Measurements from ENCODE around the gene PLCE1. TPM values are rescaled to one million over a fixed set of nuclear protein-coding genes. Genes with fewer than 3 reads are reported as not detected.

Gene PLCE1
- total and polyA plus RNA-seq, 2 experiments from 2014 or later, result 0.10 to 0.58 TPM

GRCh38 chr10:94008526-94008925, 14.8 kb downstream of the PLCE1 start (continued):
- TF ChIP-seq, protein P1, sequence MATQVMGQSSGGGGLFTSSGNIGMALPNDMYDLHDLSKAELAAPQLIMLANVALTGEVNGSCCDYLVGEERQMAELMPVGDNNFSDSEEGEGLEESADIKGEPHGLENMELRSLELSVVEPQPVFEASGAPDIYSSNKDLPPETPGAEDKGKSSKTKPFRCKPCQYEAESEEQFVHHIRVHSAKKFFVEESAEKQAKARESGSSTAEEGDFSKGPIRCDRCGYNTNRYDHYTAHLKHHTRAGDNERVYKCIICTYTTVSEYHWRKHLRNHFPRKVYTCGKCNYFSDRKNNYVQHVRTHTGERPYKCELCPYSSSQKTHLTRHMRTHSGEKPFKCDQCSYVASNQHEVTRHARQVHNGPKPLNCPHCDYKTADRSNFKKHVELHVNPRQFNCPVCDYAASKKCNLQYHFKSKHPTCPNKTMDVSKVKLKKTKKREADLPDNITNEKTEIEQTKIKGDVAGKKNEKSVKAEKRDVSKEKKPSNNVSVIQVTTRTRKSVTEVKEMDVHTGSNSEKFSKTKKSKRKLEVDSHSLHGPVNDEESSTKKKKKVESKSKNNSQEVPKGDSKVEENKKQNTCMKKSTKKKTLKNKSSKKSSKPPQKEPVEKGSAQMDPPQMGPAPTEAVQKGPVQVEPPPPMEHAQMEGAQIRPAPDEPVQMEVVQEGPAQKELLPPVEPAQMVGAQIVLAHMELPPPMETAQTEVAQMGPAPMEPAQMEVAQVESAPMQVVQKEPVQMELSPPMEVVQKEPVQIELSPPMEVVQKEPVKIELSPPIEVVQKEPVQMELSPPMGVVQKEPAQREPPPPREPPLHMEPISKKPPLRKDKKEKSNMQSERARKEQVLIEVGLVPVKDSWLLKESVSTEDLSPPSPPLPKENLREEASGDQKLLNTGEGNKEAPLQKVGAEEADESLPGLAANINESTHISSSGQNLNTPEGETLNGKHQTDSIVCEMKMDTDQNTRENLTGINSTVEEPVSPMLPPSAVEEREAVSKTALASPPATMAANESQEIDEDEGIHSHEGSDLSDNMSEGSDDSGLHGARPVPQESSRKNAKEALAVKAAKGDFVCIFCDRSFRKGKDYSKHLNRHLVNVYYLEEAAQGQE (IDR thresholded peaks at IDR 0.05; ENCODE audit: unreplicated experiment), result no peak
- TF ChIP-seq ZNF114 (CRISPR knock-in tag; IDR thresholded peaks at IDR 0.05), result no peak
- TF ChIP-seq, protein P2, sequence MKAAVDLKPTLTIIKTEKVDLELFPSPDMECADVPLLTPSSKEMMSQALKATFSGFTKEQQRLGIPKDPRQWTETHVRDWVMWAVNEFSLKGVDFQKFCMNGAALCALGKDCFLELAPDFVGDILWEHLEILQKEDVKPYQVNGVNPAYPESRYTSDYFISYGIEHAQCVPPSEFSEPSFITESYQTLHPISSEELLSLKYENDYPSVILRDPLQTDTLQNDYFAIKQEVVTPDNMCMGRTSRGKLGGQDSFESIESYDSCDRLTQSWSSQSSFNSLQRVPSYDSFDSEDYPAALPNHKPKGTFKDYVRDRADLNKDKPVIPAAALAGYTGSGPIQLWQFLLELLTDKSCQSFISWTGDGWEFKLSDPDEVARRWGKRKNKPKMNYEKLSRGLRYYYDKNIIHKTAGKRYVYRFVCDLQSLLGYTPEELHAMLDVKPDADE (IDR thresholded peaks at IDR 0.05), result no peak

DNA sequence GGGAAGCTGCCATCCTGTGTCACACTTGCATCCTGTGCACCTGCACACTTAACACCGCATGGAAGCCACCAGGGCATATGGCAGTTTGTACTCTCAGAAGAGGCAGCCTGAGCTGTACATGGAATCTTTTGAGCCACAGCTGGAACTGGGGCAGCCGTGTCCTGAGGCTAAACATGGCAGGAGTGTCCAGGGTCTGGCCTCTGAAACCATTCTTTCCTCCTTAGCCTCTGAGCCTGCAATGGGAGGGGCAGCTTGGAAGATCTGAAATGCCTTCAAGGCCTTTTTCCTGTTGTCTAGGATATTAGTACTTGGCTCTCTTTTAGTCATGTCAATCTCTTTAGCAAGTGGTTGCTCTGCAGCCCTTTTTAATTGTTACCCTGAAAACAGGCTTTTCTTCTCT, 16.4 kb downstream of the PLCE1 start:
- no peak overlapping the region for H3K27ac ChIP-seq (ENCODE audit: low read depth)
- H3K4me1 ChIP-seq (ENCODE audit: insufficient read depth), result peaks cover 3% of the 10 kb centered on the region; the same call in 1 of the 2 replicates
- no peaks in the 10 kb centered on the region for H3K79me2 ChIP-seq (replicated peaks; ENCODE audit: insufficient read depth)
- peaks cover 10% of the 10 kb centered on the region for H3K9me3 Mint-ChIP-seq
- H3K4me3 Mint-ChIP-seq, result no peak overlapping the region
- H4K20me1 ChIP-seq (replicated peaks; ENCODE audit: insufficient read depth), result no peaks in the 10 kb centered on the region
- H3K27me3 Mint-ChIP-seq (ENCODE audit: insufficient read depth, low read depth, poor library complexity), result no peaks in the 10 kb centered on the region
- H3K27ac Mint-ChIP-seq, result no peak overlapping the region
- no peaks in the 10 kb centered on the region; the same call in 1 of the 2 replicates for H3K36me3 ChIP-seq (ENCODE audit: insufficient read depth)
- H3K27me3 ChIP-seq (ENCODE audit: insufficient read depth), result no peaks in the 10 kb centered on the region
- DNase-seq (ENCODE audit: low spot score), result no peak
- no peaks in the 10 kb centered on the region for H3F3A ChIP-seq (replicated peaks; ENCODE audit: low read depth)
- no peak for ATAC-seq
- peaks cover 6% of the 10 kb centered on the region for H3K4me1 Mint-ChIP-seq
- peaks cover 5% of the 10 kb centered on the region; the same call in 1 of the 3 replicates for H3K36me3 Mint-ChIP-seq (ENCODE audit: low read depth)
- H3K9me2 ChIP-seq (ENCODE audit: insufficient read depth), result peaks cover 5% of the 10 kb centered on the region; the same call in 1 of the 2 replicates
- H2AFZ ChIP-seq, result no peak overlapping the region
- H3K4me2 ChIP-seq, result no peak overlapping the region
- H3K4me3 ChIP-seq, result no peak overlapping the region
- TF ChIP-seq POLR2AphosphoS5 (IDR thresholded peaks at IDR 0.05; ENCODE audit: low read depth), result no peak
- no peak for TF ChIP-seq EZH2phosphoT487 (IDR thresholded peaks at IDR 0.05; ENCODE audit: unreplicated experiment)
- no peak for TF ChIP-seq EZH2 (IDR thresholded peaks at IDR 0.05; ENCODE audit: low read depth, unreplicated experiment)
- TF ChIP-seq CREB1 (CRISPR knock-in tag; IDR thresholded peaks at IDR 0.05; ENCODE audit: low read depth), result no peak
- TF ChIP-seq, protein P3, sequence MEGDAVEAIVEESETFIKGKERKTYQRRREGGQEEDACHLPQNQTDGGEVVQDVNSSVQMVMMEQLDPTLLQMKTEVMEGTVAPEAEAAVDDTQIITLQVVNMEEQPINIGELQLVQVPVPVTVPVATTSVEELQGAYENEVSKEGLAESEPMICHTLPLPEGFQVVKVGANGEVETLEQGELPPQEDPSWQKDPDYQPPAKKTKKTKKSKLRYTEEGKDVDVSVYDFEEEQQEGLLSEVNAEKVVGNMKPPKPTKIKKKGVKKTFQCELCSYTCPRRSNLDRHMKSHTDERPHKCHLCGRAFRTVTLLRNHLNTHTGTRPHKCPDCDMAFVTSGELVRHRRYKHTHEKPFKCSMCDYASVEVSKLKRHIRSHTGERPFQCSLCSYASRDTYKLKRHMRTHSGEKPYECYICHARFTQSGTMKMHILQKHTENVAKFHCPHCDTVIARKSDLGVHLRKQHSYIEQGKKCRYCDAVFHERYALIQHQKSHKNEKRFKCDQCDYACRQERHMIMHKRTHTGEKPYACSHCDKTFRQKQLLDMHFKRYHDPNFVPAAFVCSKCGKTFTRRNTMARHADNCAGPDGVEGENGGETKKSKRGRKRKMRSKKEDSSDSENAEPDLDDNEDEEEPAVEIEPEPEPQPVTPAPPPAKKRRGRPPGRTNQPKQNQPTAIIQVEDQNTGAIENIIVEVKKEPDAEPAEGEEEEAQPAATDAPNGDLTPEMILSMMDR (conservative IDR thresholded peaks at IDR 0.05; ENCODE audit: low read depth in 2 of 2), result no peak
- TF ChIP-seq, protein P2 (IDR thresholded peaks at IDR 0.05), result no peak
- TF ChIP-seq, protein P1 (IDR thresholded peaks at IDR 0.05; ENCODE audit: unreplicated experiment), result no peak
- no peak for TF ChIP-seq ZNF114 (CRISPR knock-in tag; IDR thresholded peaks at IDR 0.05)
